ENCODE results near the gene YARS2. TPM values are rescaled to one million over a fixed set of nuclear protein-coding genes. Genes with fewer than 3 reads are reported as not detected.

Gene YARS2
- polyA plus RNA-seq, 1 experiment = 27.3 TPM

- no peak for TF ChIP-seq CTCF (IDR thresholded peaks at IDR 0.05; ENCODE audit: low read depth, low read length)
- POLR2A ChIA-PET = no interaction called here
- H3K4me3 ChIP-seq (ENCODE audit: low read depth, low read length) = no peak overlapping the region
- H3K27me3 ChIP-seq (ENCODE audit: control insufficient read depth, insufficient read depth, low read length) = no peaks in the 10 kb centered on the region
- CTCF ChIA-PET = interaction anchor here (0.6 kb wide), 1 partner anchor 25 kb away, joined by 11 read pairs; no protein-coding TSS in a partner anchor
- H3K9me3 ChIP-seq (ENCODE audit: control insufficient read depth, insufficient read depth, low read length) = no peaks in the 10 kb centered on the region
- no peak overlapping the region for H3K27ac ChIP-seq (ENCODE audit: low read depth, low read length)
- no peak for DNase-seq (ENCODE audit: low read depth, low spot score)
These were observed 24.4 kb upstream of the YARS2 start for GRCh38 chr12:32780071-32780470.

GRCh38 chr12:32777691-32778175 is 22.0 kb upstream of the YARS2 start:
- CTCF ChIA-PET = no interaction called here
- no peak for DNase-seq (ENCODE audit: low read depth, low spot score)
- POLR2A ChIA-PET = no interaction called here
- no peak overlapping the region for H3K27ac ChIP-seq (ENCODE audit: low read depth, low read length)
- no peaks in the 10 kb centered on the region for H3K27me3 ChIP-seq (ENCODE audit: control insufficient read depth, insufficient read depth, low read length)
- TF ChIP-seq CTCF (IDR thresholded peaks at IDR 0.05; ENCODE audit: low read depth, low read length) = no peak
- H3K9me3 ChIP-seq (ENCODE audit: control insufficient read depth, insufficient read depth, low read length) = no peaks in the 10 kb centered on the region
- no peak overlapping the region for H3K4me3 ChIP-seq (ENCODE audit: low read depth, low read length)

GRCh38 chr12:32777159-32777558 is 21.5 kb upstream of the YARS2 start:
- Histone ChIP-seq H3K27me3 (ENCODE audit: control insufficient read depth, insufficient read depth, low read length) (no peaks in the 10 kb centered on the region), H3K27ac (ENCODE audit: low read depth, low read length) (no peak overlapping the region), H3K9me3 (ENCODE audit: control insufficient read depth, insufficient read depth, low read length) (no peaks in the 10 kb centered on the region), H3K4me3 (ENCODE audit: low read depth, low read length) (no peak overlapping the region)
- CTCF ChIA-PET = no interaction called here
- TF ChIP-seq CTCF (IDR thresholded peaks at IDR 0.05; ENCODE audit: low read depth, low read length) = no peak
- no peak for DNase-seq (ENCODE audit: low read depth, low spot score)
- POLR2A ChIA-PET = no interaction called here

GRCh38 chr12:32776258-32776657 is 20.6 kb upstream of the YARS2 start:
- no peak for DNase-seq (ENCODE audit: low read depth, low spot score)
- no peak for TF ChIP-seq CTCF (IDR thresholded peaks at IDR 0.05; ENCODE audit: low read depth, low read length)
- POLR2A ChIA-PET = no interaction called here
- CTCF ChIA-PET = no interaction called here
- H3K27ac ChIP-seq (ENCODE audit: low read depth, low read length) = no peak overlapping the region
- no peaks in the 10 kb centered on the region for H3K27me3 ChIP-seq (ENCODE audit: control insufficient read depth, insufficient read depth, low read length)
- no peak overlapping the region for H3K4me3 ChIP-seq (ENCODE audit: low read depth, low read length)
- no peaks in the 10 kb centered on the region for H3K9me3 ChIP-seq (ENCODE audit: control insufficient read depth, insufficient read depth, low read length)

GRCh38 chr12:32773691-32774090 is 18.0 kb upstream of the YARS2 start:
- no peaks in the 10 kb centered on the region for H3K9me3 ChIP-seq (ENCODE audit: control insufficient read depth, insufficient read depth, low read length)
- POLR2A ChIA-PET = no interaction called here
- no peak for DNase-seq (ENCODE audit: low read depth, low spot score)
- no peak overlapping the region for H3K27ac ChIP-seq (ENCODE audit: low read depth, low read length)
- CTCF ChIA-PET = interaction anchor here (0.6 to 1.7 kb wide), 3 partner anchors 8 to 1503 kb away, joined by 3 to 9 read pairs (median 3); partner anchors contain the start of gene YARS2
- no peak for TF ChIP-seq CTCF (IDR thresholded peaks at IDR 0.05; ENCODE audit: low read depth, low read length)
- no peak overlapping the region for H3K4me3 ChIP-seq (ENCODE audit: low read depth, low read length)
- no peaks in the 10 kb centered on the region for H3K27me3 ChIP-seq (ENCODE audit: control insufficient read depth, insufficient read depth, low read length)

Data from AG04450 (cell line).